SK-N-SH (cell line): ENCODE measurements around the gene SNAP29. TPM values are rescaled to one million over a fixed set of nuclear protein-coding genes. Genes with fewer than 3 reads are reported as not detected.
"Not testable (repeated sequence)": the region's sequence is repeated elsewhere in the genome, so short reads cannot be mapped to it uniquely, and the experiment has no call there.

Experiments used
- CTCF ChIA-PET: fragments of 300-600, 350-600 bp; formaldehyde crosslinking; extraction: SDS; loops from one replicate; lab custom pipeline; 2021; lab: Yijun Ruan, JAX
- POLR2A ChIA-PET: fragments of 350-600 bp; sonication (Branson Sonifier 250); formaldehyde crosslinking; extraction: SDS; loops from one replicate; lab custom pipeline; 2020; ENCODE audit warnings: antibody characterized with exemption, inconsistent platforms; lab: Yijun Ruan, JAX
- DNase-seq: peaks from one replicate; pipeline ENCODE4 v3.0.0; 2012
- H2AFZ ChIP-seq: fragments of 200-600 bp; sonication (generic); 2 replicates; pipeline ENCODE4 v1.8.1; 2016; ENCODE audit warnings: antibody characterized with exemption, mild to moderate bottlenecking, low read depth
- H3F3A ChIP-seq: fragments of 200-600 bp; sonication (generic); replicated peaks from 2 replicates; pipeline ENCODE3; 2016; ENCODE audit warnings: antibody characterized with exemption, mild to moderate bottlenecking; ENCODE audit not compliant: insufficient read depth
- H3K27ac ChIP-seq, 2 experiments: fragments of 200-500 bp in 1 of 2; fragments of 200-600 bp in 1 of 2; sonication (Bioruptor generic) in 1 of 2; sonication (generic), shearing (Covaris generic) in 1 of 2; 2 replicates each; pipeline versions ENCODE4 v1.5.1 to v1.6.1; 2014 to 2016; ENCODE audit warnings: low read depth in 2 of 2, inconsistent platforms in 1 of 2, low read length in 1 of 2, mild to moderate bottlenecking in 1 of 2, mixed read lengths in 1 of 2
- H3K27me3 ChIP-seq: fragments of 200-600 bp; sonication (generic), shearing (Covaris generic); 2 replicates; pipeline ENCODE4 v1.6.1; 2016; ENCODE audit warnings: mixed run types; ENCODE audit not compliant: insufficient read depth
- H3K36me3 ChIP-seq, 2 experiments: fragments of 200-500 bp in 1 of 2; fragments of 200-600 bp in 1 of 2; sonication (Bioruptor generic) in 1 of 2; sonication (generic) in 1 of 2; replicated peaks in 1 of 2; 2 replicates each; pipeline versions ENCODE3 to v1.5.1; 2014 to 2016; ENCODE audit warnings: low read length in 1 of 2, mild to moderate bottlenecking in 1 of 2; ENCODE audit not compliant: insufficient read depth in 2 of 2, control insufficient read depth in 1 of 2
- H3K4me1 ChIP-seq, 2 experiments: fragments of 200-500 bp in 1 of 2; fragments of 200-600 bp in 1 of 2; sonication (Bioruptor generic) in 1 of 2; sonication (generic), shearing (Covaris generic) in 1 of 2; 2 replicates each; pipeline versions ENCODE4 v1.5.1 to v1.6.1; 2014 to 2016; ENCODE audit warnings: low read depth in 1 of 2, low read length in 1 of 2, mixed run types in 1 of 2; ENCODE audit not compliant: insufficient read depth in 2 of 2, control insufficient read depth in 1 of 2
- H3K4me2 ChIP-seq: fragments of 200-600 bp; sonication (generic), shearing (Covaris generic); 2 replicates; pipeline ENCODE4 v1.6.1; 2017; ENCODE audit warnings: mixed run types
- H3K4me3 ChIP-seq, 2 experiments: fragments of 200-500 bp in 1 of 2; fragments of 200-600 bp in 1 of 2; sonication (Bioruptor generic) in 1 of 2; sonication (generic), shearing (Covaris generic) in 1 of 2; 2 replicates each; pipeline versions ENCODE4 v1.5.1 to v1.8.1; 2014 to 2016; ENCODE audit warnings: low read depth in 2 of 2, inconsistent platforms in 1 of 2, low read length in 1 of 2, mild to moderate bottlenecking in 1 of 2, mixed read lengths in 1 of 2, moderate library complexity in 1 of 2
- H3K79me2 ChIP-seq: fragments of 200-600 bp; sonication (generic); 2 replicates; pipeline ENCODE4 v1.8.1; 2017; ENCODE audit warnings: mild to moderate bottlenecking; ENCODE audit not compliant: insufficient read depth
- H3K9ac ChIP-seq: fragments of 200-600 bp; sonication (generic); 2 replicates; pipeline ENCODE4 v1.6.1; 2017; ENCODE audit warnings: mixed run types
- H3K9me2 ChIP-seq: fragments of 200-600 bp; sonication (generic); 2 replicates; pipeline ENCODE4 v1.6.1; 2017; ENCODE audit warnings: mixed run types
- H3K9me3 ChIP-seq: fragments of 200-600 bp; sonication (generic); 2 replicates; pipeline ENCODE4 v1.6.1; 2017; ENCODE audit warnings: mixed run types, mild to moderate bottlenecking, moderate library complexity
- H4K20me1 ChIP-seq: fragments of 200-600 bp; sonication (generic); 2 replicates; pipeline ENCODE4 v1.6.1; 2017; ENCODE audit warnings: mild to moderate bottlenecking, mixed run types; ENCODE audit not compliant: insufficient read depth
- CHD2 ChIP-seq: fragments of 150-350 bp; IDR thresholded peaks from 2 replicates; pipeline ENCODE4 v1.6.1; 2018; ENCODE audit warnings: low read length; ENCODE audit not compliant: partially characterized antibody
- EP300 ChIP-seq, 2 experiments: IDR thresholded peaks; 2 replicates each; pipeline versions ENCODE4 v1.4.0 to v1.6.1; 2012; ENCODE audit warnings: borderline replicate concordance in 1 of 2, low read depth in 1 of 2, low read length in 1 of 2
- FOSL2 ChIP-seq: IDR thresholded peaks from 2 replicates; pipeline ENCODE4 v1.4.0; 2012; ENCODE audit warnings: low read depth, mild to moderate bottlenecking, moderate library complexity, borderline replicate concordance
- FOXM1 ChIP-seq: IDR thresholded peaks from 2 replicates; pipeline ENCODE4 v1.4.0; 2012; ENCODE audit warnings: low read depth, mild to moderate bottlenecking
- GATA2 ChIP-seq: sonication (generic); formaldehyde crosslinking; IDR thresholded peaks from 2 replicates; pipeline ENCODE4 v1.5.0; 2020; ENCODE audit warnings: mild to moderate bottlenecking, missing genetic modification reagents
- NFIC ChIP-seq: IDR thresholded peaks from 2 replicates; pipeline ENCODE4 v1.4.0; 2012; ENCODE audit warnings: borderline replicate concordance
- NRF1 ChIP-seq: IDR thresholded peaks from 2 replicates; pipeline ENCODE4 v1.6.1; 2012; ENCODE audit warnings: low read depth, mild to moderate bottlenecking, low read length
- PBX3 ChIP-seq: IDR thresholded peaks from 2 replicates; pipeline ENCODE4; 2012
- POLR2AphosphoS5 ChIP-seq: IDR thresholded peaks from 2 replicates; pipeline ENCODE4 v1.6.1; 2012; ENCODE audit warnings: low read depth, low read length
- SMC3 ChIP-seq: IDR thresholded peaks from 2 replicates; pipeline ENCODE4 v1.6.1; 2012; ENCODE audit warnings: low read depth, low read length, improper control_type of control experiment
- TEAD4 ChIP-seq: IDR thresholded peaks from 2 replicates; pipeline ENCODE4 v1.4.0; 2012; ENCODE audit warnings: mild to moderate bottlenecking, borderline replicate concordance; ENCODE audit not compliant: insufficient read depth
- USF1 ChIP-seq: IDR thresholded peaks from 2 replicates; pipeline ENCODE4 v1.4.0; 2012; ENCODE audit warnings: low read depth, borderline replicate concordance
- ZBTB33 ChIP-seq: IDR thresholded peaks from 2 replicates; pipeline ENCODE4 v1.4.0; 2012; ENCODE audit warnings: low read depth, borderline replicate concordance
- WGBS: methylation state at CpG from one replicate; pipeline ENCODE4 v1.1.6; 2017; ENCODE audit warnings: low lambda C conversion rate; 5-methylcytosine and 5-hydroxymethylcytosine counted together
- polyA plus RNA-seq, 3 experiments: library from polyadenylated mRNA; depleted of rRNA; stranded (reverse); fragments of >200 nt; gene quantifications; 2 replicates each; pipeline ENCODE4 v1.2.3, GENCODE V29; 2012

The SNAP29 gene
- polyA plus RNA-seq, 1 of the 3 experiments (the other 2 are of a cell fraction) = 37.3 TPM

GRCh38 chr22:20819471-20819870 is 39.3 kb upstream of the SNAP29 start (continued):
- no peak for TF ChIP-seq EP300 (IDR thresholded peaks at IDR 0.05; ENCODE audit: borderline replicate concordance in 1 of 2, low read depth in 1 of 2, low read length in 1 of 2)

- POLR2A ChIA-PET, H3K27me3 ChIP-seq, DNase-seq, H3K9me2 ChIP-seq, H3K9ac ChIP-seq, H2AFZ ChIP-seq, H4K20me1 ChIP-seq, H3K79me2 ChIP-seq, H3K27ac ChIP-seq, H3K9me3 ChIP-seq, H3K4me3 ChIP-seq, H3K4me1 ChIP-seq, H3F3A ChIP-seq, H3K4me2 ChIP-seq: not testable (repeated sequence)
- 99% methylated on average over 5 of the region's 8 CpGs for WGBS
- peaks cover 17 to 22% of the 10 kb centered on the region in 2 experiments for H3K36me3 ChIP-seq
- CTCF ChIA-PET = interaction anchor here (0.7 to 1.3 kb wide), 5 partner anchors 18 to 80 kb away, joined by 3 to 5 read pairs (median 4); no protein-coding TSS in a partner anchor
Measured at GRCh38 chr22:20821717-20822239, 37.0 kb upstream of the SNAP29 start.

GRCh38 chr22:20822240-20822639 is 36.6 kb upstream of the SNAP29 start:
- ChIA-PET POLR2A (no interaction called here), CTCF (interaction anchor here (1.0 to 1.3 kb wide), 4 partner anchors 18 to 81 kb away, joined by 3 to 5 read pairs (median 4); no protein-coding TSS in a partner anchor)
- Histone ChIP-seq H3K79me2 (no peaks in the 10 kb centered on the region), H2AFZ (no peak overlapping the region), H3F3A (peaks cover 7% of the 10 kb centered on the region), H3K4me3 (no peak overlapping the region), H4K20me1 (no peaks in the 10 kb centered on the region), H3K4me1 (no peaks in the 10 kb centered on the region; a peak in 1 of 4 replicates), H3K4me2 (no peak overlapping the region), H3K27ac (no peak overlapping the region), H3K9me3 (no peaks in the 10 kb centered on the region), H3K36me3 (peaks cover 17 to 18% of the 10 kb centered on the region in 2 experiments), H3K27me3 (no peaks in the 10 kb centered on the region), H3K9me2 (no peaks in the 10 kb centered on the region), H3K9ac (no peak overlapping the region)
- no peak for DNase-seq
- TF ChIP-seq TEAD4 (no peak), USF1 (no peak), GATA2 (CRISPR knock-in tag) (no peak), PBX3 (no peak), EP300 (IDR thresholded peaks at IDR 0.05; ENCODE audit: borderline replicate concordance in 1 of 2, low read depth in 1 of 2, low read length in 1 of 2) (no peak), SMC3 (no peak), NRF1 (no peak), NFIC (no peak), FOXM1 (no peak), ZBTB33 (no peak), POLR2AphosphoS5 (no peak), CHD2 (no peak), FOSL2 (no peak)
- WGBS = 96% methylated on average over 5 of the region's 5 CpGs
